A673 (cell line): ENCODE measurements around the gene ZC2HC1C. TPM values are rescaled to one million over a fixed set of nuclear protein-coding genes. Genes with fewer than 3 reads are reported as not detected.

Source experiments
- BruUV-seq: library from RNA; stranded (reverse); fragments of 400-500 nt; replicated peaks from 2 replicates; lab custom pipeline; 2021; lab: Mats Ljungman, UMichigan
- CTCF ChIA-PET: fragments of 300-600 bp; sonication (Branson Sonifier 250); formaldehyde crosslinking; loops from one replicate; lab custom pipeline; 2022; ENCODE audit warnings: antibody characterized with exemption; lab: Charles Lee
- POLR2A ChIA-PET: fragments of 300-600 bp; sonication (Branson Sonifier 250); formaldehyde crosslinking; loops from one replicate; lab custom pipeline; 2022; ENCODE audit warnings: antibody characterized with exemption; ENCODE audit not compliant: low non-redundant PET; lab: Charles Lee
- DNase-seq: peaks from one replicate; pipeline ENCODE4 v3.0.0-alpha.2; 2015; ENCODE audit warnings: low spot score
- H3K27ac ChIP-seq: fragments of 200-600 bp; sonication (generic); 2 replicates; pipeline ENCODE4 v1.5.1; 2016; ENCODE audit warnings: mixed run types, low read depth, mild to moderate bottlenecking, mixed read lengths, antibody characterized with exemption, low read length; ENCODE audit not compliant: poor library complexity, severe bottlenecking
- H3K27me3 ChIP-seq: fragments of 200-600 bp; sonication (generic); replicated peaks from 2 replicates; pipeline ENCODE4 v1.6.1; 2017; ENCODE audit warnings: mixed run types, low read depth, mild to moderate bottlenecking, mixed read lengths, antibody characterized with exemption, low read length; ENCODE audit not compliant: insufficient read depth, poor library complexity
- H3K36me3 ChIP-seq: fragments of 200-600 bp; sonication (generic); 2 replicates; pipeline ENCODE4 v1.6.1; 2016; ENCODE audit warnings: mixed run types, mild to moderate bottlenecking, mixed read lengths, antibody characterized with exemption, low read length; ENCODE audit not compliant: insufficient read depth, poor library complexity, severe bottlenecking
- H3K4me1 ChIP-seq: fragments of 200-600 bp; sonication (generic); 2 replicates; pipeline ENCODE4 v1.6.1; 2017; ENCODE audit warnings: mixed run types, mild to moderate bottlenecking, mixed read lengths, antibody characterized with exemption, low read length; ENCODE audit not compliant: insufficient read depth, poor library complexity, severe bottlenecking
- H3K4me3 ChIP-seq: fragments of 200-600 bp; sonication (generic); 2 replicates; pipeline ENCODE4 v1.5.1; 2016; ENCODE audit warnings: low read depth, mixed run types, mild to moderate bottlenecking, mixed read lengths, low read length; ENCODE audit not compliant: poor library complexity, severe bottlenecking
- H3K9me3 ChIP-seq: fragments of 200-600 bp; sonication (generic); 2 replicates; pipeline ENCODE4 v1.6.1; 2016; ENCODE audit warnings: mixed run types, low read depth, mild to moderate bottlenecking, mixed read lengths, antibody characterized with exemption, low read length; ENCODE audit not compliant: poor library complexity, severe bottlenecking
- CTCF ChIP-seq: fragments of 300-800, 200-600 bp; sonication (generic); conservative IDR thresholded peaks from 2 replicates; pipeline ENCODE4 v1.5.1; 2017; ENCODE audit warnings: low read depth, mild to moderate bottlenecking, antibody characterized with exemption, low read length, moderate library complexity, mixed read lengths
- EZH2 ChIP-seq: fragments of 200-600 bp; sonication (generic); IDR thresholded peaks from 2 replicates; pipeline ENCODE4 v1.6.1; 2017; ENCODE audit warnings: borderline replicate concordance, low read depth, mild to moderate bottlenecking, mixed read lengths, antibody characterized with exemption, low read length; ENCODE audit not compliant: poor library complexity, severe bottlenecking
- intact Hi-C: fragments of 100-400 bp; cut with micrococcal nuclease; formaldehyde crosslinking; loops from one replicate; pipeline ENCODE4 v1.10.0; 2022; ENCODE audit not compliant: unreplicated experiment
- total RNA-seq: library from RNA; stranded (reverse); gene quantifications from 2 replicates; pipeline ENCODE4 v1.2.3, GENCODE V29; 2021

Gene ZC2HC1C
- total RNA-seq, 1 experiment from 2014 or later, result 1.0 TPM

DNA sequence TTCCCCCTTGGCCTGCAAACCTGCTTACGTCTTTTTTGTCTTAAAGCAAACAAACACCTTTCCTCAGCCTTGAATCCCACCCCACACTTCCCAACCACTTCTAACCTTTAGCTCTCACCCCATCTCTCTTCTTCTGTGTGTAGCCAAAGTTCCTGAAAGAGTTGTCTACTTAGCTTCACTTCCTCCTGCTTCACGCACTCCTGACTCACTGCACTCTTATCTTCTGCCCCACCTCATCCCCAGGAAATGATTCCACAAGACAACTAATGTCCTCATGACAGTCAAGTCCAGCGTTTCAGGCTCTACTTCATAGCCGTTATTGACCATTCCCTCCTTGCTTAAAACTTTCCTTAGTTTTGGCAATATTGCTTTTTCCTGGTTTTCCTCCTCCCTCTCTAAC lies 44.4 kb upstream of the ZC2HC1C start:
- no TSS peak for BruUV-seq
- H3K4me3 ChIP-seq, result no peak overlapping the region
- no peaks in the 10 kb centered on the region for H3K9me3 ChIP-seq
- no peak for TF ChIP-seq EZH2
- no peak for TF ChIP-seq CTCF
- intact Hi-C loops, result no loop called here
- H3K27me3 ChIP-seq, result no peaks in the 10 kb centered on the region
- H3K27ac ChIP-seq, result no peak overlapping the region
- CTCF ChIA-PET, result interaction anchor here (0.6 kb wide), 1 partner anchor 104 kb away, joined by 6 read pairs; no protein-coding TSS in a partner anchor
- POLR2A ChIA-PET, result no interaction called here
- DNase-seq, result no peak
- peaks cover 5% of the 10 kb centered on the region for H3K4me1 ChIP-seq
- no peaks in the 10 kb centered on the region for H3K36me3 ChIP-seq

DNA sequence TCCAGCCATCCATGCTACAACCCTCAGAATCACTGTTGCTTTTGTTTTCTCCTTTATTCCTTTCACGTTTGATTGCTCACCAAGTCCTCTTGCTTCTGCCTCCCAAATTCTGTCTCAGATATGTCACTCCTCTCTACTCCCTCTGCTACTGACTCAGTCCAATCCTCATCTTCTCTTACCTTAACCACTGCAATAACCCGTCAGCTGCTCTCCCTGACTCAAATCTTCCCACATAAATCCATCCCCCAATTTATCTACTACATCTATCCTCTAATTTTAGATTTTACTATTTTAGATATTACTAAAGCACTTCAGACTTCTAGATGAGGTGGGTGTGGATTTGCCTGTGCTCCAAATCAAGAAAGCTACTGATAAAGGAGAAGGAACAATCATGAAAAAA lies 43.6 kb upstream of the ZC2HC1C start:
- CTCF ChIA-PET, result no interaction called here

DNA sequence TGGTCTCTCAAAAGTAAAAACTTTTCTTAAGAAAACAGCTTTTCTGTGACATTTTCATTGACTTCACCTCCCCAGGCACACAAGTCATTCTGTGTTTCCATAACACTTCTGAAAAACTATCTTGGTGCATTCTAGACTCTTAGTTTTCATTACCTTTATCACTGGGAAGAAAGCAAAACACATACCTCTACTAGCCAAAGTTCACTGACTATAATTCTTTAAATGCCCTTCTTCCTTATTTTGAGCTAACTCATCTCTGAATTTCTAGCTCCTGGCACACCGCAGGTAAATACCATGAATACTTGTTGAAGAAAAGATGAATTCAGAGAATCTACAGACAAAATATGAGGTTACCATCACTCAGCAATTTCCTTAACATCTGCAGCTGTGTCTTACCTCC lies 39.3 kb upstream of the ZC2HC1C start:
- intact Hi-C loops, result no loop called here
- ChIA-PET POLR2A (interaction anchor here (0.6 kb wide), 1 partner anchor 66 kb away, joined by 21 read pairs; no protein-coding TSS in a partner anchor), CTCF (no interaction called here)
- BruUV-seq, result no TSS peak
- no peak overlapping the region for H3K27ac ChIP-seq
- no peak overlapping the region for H3K4me3 ChIP-seq
- H3K4me1 ChIP-seq, result peaks cover 9% of the 10 kb centered on the region
- no peaks in the 10 kb centered on the region for H3K9me3 ChIP-seq
- H3K36me3 ChIP-seq, result peaks cover 3% of the 10 kb centered on the region
- no peak for TF ChIP-seq CTCF
- TF ChIP-seq EZH2, result no peak
- no peaks in the 10 kb centered on the region for H3K27me3 ChIP-seq
- no peak for DNase-seq

More for the DNA sequence above, 43.6 kb upstream of the ZC2HC1C start:
- H3K27ac ChIP-seq, result no peak overlapping the region
- H3K4me3 ChIP-seq, result no peak overlapping the region
- H3K4me1 ChIP-seq, result peaks cover 12% of the 10 kb centered on the region
- H3K36me3 ChIP-seq, result no peaks in the 10 kb centered on the region
- no peaks in the 10 kb centered on the region for H3K9me3 ChIP-seq
- no peak for DNase-seq
- intact Hi-C loops, result no loop called here
- BruUV-seq, result no TSS peak
- POLR2A ChIA-PET, result interaction anchor here (0.6 kb wide), 1 partner anchor 1740 kb away, joined by 28 read pairs; no protein-coding TSS in a partner anchor
- no peaks in the 10 kb centered on the region for H3K27me3 ChIP-seq
- TF ChIP-seq EZH2 (no peak), CTCF (no peak)
